ENCODE data around the gene KRTAP17-1.
"Not testable (repeated sequence)": the region's sequence is repeated elsewhere in the genome, so short reads cannot be mapped to it uniquely, and the experiment has no call there.

Gene KRTAP17-1

GRCh38 chr17:41315204-41315794, at the start of gene KRTAP17-1:
KRTAP17-1 (minus strand) TSS chr17:41315710; CDS start chr17:41315650, 60 bp downstream.
- DNase-seq = no peak

- no peak for DNase-seq
Observed at GRCh38 chr17:41363881-41364280, 48.4 kb upstream of the KRTAP17-1 start.

- DNase-seq = no peak
Observed at GRCh38 chr17:41360296-41360995, 44.9 kb upstream of the KRTAP17-1 start.

GRCh38 chr17:41354536-41354935, 39.0 kb upstream of the KRTAP17-1 start:
- DNase-seq = no peak

- DNase-seq = no peak
Observed at GRCh38 chr17:41352597-41353366, 37.3 kb upstream of the KRTAP17-1 start.

- DNase-seq = no peak
Observed at GRCh38 chr17:41351177-41351576, 35.7 kb upstream of the KRTAP17-1 start.

GRCh38 chr17:41350381-41350878, 34.9 kb upstream of the KRTAP17-1 start, which contains the start of gene KRT33A:
KRT33A (minus strand) TSS chr17:41350828; CDS start chr17:41350767, 61 bp downstream.
- not testable (repeated sequence) for DNase-seq

GRCh38 chr17:41347869-41348760, 32.6 kb upstream of the KRTAP17-1 start:
- DNase-seq = no peak

GRCh38 chr17:41346421-41346820, 30.9 kb upstream of the KRTAP17-1 start:
- not testable (repeated sequence) for DNase-seq

GRCh38 chr17:41345992-41346391, 30.5 kb upstream of the KRTAP17-1 start:
- DNase-seq = no peak

- no peak for DNase-seq
Observed at GRCh38 chr17:41343029-41343428, 27.5 kb upstream of the KRTAP17-1 start.

GRCh38 chr17:41340934-41341861, 25.7 kb upstream of the KRTAP17-1 start:
- DNase-seq = peak in 1 of 2 donors; percentile 52

GRCh38 chr17:41340494-41340893, 25.0 kb upstream of the KRTAP17-1 start:
- no peak for DNase-seq

- DNase-seq = no peak
Observed at GRCh38 chr17:41339571-41340172, 24.2 kb upstream of the KRTAP17-1 start.

- no peak for DNase-seq
Observed at GRCh38 chr17:41338961-41339485, 23.5 kb upstream of the KRTAP17-1 start.

GRCh38 chr17:41335747-41336146, 20.2 kb upstream of the KRTAP17-1 start:
- no peak for DNase-seq

GRCh38 chr17:41334385-41335305, 19.1 kb upstream of the KRTAP17-1 start:
- DNase-seq = no peak

GRCh38 chr17:41333836-41334235, 18.3 kb upstream of the KRTAP17-1 start:
- no peak for DNase-seq

GRCh38 chr17:41333098-41333497, 17.6 kb upstream of the KRTAP17-1 start:
- no peak for DNase-seq
